ENCODE measurements around the gene EARS2.
"Not testable (repeated sequence)": the region's sequence is repeated elsewhere in the genome, so short reads cannot be mapped to it uniquely, and the experiment has no call there.

The EARS2 gene

DNA sequence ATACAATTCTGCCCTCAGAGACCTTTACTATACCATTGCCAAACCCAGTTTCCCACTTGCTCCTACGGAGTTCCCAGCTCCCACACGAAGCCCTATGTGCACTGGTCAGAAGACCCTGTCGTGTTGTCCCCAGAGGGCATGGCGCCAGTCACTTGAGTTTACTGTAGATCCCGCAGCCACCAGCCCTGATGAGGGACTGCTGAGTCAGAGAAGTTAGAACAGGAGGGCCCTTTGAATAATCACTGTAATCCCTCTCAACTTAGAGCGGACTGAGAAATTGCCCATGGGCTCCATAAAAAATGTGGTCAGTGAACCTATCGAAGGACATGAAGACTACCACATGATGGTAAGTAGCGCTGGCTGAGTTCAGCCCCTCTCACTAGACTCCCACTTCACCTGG lies 9.6 kb upstream of the EARS2 start:
- no peak for DNase-seq

DNA sequence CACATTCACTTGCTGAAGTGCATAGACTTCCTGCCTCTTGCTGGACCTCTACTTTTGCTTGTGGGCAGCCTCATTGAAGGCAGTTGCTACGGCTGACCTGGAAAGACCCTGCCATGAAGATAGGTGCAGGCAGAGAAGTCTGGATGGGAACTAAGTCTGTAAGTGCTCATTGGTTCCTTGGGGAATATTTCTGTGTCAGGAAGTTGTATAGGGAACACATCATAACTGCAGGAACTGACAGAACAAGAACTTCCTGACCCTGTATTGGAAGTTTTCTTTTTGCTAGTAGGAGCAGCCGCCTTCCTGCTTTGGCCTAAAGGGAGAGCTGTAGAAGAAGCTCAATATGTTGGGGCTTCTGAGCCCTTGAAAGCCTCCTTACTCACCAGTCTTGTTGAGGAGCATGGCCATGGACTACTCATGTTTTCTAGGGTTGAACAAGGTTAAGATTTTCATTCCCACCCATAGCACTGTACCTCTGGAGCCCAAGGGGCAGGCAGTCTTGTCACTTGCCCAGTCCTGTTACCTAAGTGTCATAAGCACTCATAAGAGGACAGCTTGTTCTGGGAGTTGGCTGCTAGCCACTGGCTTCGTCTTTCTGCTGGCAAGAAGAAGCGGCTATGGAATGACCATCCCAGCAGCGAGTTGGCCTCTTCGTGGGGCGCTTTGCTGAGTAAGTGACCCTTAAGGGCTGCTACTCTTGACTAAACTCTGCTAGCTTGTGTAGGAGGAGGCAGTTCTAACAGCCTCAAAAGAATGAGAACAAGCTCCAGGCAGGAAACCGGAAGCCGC lies 7.6 kb upstream of the EARS2 start:
- DNase-seq = no peak

DNA sequence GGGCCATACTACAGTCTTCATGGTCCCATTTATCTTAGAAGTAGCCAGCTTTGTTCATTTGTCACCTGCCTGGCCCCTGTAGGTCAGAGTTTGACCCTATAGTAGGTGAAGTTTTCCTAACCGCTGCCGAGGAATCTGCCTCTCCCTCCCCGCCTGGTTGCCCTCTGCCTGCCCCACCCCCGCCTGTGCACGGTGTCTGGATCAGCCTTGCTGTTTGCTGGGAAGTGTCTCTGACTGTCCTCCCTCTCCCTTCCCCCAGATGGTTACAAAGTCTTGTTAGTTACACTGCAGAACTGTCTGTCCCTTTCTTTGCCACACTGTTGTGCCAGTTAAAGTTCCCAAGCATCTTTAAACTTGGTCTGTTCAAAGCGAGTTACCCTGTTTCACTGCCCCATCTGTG lies 6.0 kb upstream of the EARS2 start:
- DNase-seq = no peak

DNA sequence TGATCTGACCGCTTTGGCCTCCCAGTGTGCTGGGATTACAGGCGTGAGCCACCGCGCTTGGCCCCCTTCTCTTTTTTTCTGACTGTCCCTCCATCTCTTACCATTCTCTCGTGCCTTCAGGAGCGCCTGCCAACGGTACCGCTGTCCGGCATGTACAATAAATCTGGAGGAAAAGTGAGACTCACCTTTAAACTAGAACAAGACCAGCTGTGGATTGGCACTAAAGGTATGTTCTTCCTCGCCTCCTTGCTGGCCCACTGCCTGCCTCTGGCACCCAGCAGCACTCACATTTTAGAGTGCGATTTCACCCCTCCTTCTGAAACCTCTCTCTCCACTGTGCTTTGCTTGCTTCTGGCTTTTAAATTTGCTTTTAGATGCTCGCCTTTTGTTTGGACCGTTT lies 5.4 kb upstream of the EARS2 start:
- DNase-seq = no peak

DNA sequence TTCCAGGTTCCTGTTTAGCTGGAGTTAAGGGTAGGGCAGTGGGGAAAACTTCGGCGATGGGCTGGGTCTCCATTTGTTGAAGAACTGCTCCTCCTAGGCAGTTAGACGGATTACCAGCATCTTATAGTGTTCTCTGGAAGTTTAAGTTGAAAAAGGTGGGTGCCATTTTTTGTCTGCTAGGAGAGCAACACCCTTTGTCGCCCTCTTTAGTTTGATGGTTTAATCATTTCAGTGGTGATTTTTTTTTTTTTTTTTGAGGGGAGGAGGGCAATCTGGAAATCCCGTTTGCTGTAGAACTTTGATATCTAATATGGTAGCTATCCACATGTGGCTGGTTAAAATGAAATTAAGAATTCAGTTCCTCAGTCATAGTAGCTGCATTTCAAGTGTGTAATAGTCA lies 4.4 kb upstream of the EARS2 start:
- DNase-seq = no peak

DNA sequence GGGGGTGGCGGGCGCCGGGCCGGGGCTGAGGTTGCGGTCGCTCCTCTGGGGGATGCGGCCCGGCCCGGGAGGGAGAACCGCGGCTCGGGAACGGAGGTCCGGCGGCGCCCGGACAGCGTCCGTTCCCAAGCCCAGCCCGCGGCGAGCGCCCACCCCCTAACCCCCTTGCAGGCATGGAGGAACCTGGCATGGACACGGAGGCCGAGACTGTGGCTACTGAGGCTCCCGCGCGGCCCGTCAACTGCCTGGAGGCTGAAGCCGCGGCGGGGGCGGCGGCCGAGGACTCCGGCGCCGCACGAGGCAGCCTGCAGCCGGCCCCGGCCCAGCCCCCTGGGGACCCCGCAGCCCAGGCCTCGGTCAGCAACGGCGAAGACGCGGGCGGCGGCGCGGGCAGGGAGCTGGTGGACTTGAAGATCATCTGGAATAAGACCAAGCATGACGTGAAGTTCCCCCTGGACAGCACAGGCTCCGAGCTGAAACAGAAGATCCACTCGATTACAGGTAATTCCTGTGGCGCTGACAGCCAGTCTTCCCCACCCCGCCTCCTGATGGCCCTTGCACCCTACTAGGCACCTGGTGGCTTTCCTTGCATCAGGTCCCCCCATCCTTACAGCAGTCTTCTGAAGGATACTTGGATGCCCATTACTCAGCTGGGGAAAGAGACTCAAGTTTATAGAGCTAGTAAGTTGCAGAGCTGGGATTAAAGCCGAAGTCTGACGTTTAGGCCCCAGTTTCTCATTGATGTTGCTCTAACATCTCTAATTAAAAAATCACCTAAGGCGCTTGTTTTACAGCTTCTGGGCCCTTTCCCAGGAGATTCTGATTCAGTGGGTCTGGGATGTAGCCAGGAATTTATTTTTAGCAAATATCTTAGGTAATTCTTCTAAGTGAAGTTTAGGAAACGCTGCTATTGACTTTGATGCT lies 891 bp upstream of the EARS2 start:
- no peak for DNase-seq

DNA sequence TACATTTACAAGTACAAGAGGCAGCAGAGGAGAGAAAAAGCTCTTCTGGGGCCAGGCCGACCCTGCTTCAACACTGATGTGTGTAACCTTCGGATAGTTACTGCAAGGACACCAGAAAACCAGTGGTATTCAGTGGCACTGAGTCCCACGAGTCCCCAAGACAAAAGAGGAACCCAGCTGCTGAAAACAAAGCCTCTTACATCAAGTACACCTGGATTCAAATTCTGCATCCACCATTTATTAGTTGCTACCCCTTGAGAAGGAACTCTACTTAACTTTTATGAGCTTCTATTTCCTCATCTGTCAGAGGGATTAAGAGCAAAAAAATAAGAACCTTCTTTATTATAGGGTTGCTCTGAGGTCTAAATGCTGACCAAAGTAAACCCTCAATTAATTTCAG lies 2.6 kb downstream of the EARS2 start:
- no peak for DNase-seq

DNA sequence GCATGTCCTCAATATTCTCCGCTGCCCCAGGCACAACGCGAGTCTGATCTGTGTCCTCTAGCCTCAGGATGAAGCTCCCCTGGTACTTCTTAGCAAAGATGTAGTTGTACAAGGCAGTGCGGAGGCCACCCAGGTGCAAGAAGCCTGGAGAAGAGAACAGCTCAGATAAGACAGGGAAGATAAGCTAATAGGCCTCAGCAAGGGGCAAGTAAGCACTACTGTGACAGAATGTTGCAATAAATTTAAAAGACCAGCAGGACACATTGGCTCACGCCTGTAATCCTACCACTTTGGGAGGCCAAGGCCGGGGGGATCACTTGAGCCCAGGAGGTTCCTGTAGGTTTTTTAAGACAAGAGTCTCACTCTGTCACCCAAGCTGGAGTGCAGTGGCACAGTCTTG lies 5.0 kb downstream of the EARS2 start:
- DNase-seq = no peak

DNA sequence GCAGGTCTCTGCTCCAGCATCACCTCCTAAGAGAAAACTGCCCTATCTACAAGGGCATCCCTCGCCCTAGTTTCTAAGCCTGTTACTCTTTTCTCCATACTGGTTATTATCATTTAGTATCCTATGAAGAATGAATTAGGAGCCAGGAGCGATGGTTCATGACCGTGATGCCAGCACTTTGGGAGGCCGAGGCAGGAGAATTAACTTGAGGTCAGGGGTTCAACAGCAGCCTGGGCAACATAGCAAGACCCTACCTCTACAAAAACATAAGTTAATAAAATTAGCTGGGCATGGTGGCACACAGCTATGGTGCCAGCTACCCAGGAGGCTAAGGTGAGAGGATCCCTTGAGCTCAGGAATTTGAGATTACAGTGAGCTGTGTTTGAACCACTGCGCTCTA lies 7.2 kb downstream of the EARS2 start:
- no peak for DNase-seq

DNA sequence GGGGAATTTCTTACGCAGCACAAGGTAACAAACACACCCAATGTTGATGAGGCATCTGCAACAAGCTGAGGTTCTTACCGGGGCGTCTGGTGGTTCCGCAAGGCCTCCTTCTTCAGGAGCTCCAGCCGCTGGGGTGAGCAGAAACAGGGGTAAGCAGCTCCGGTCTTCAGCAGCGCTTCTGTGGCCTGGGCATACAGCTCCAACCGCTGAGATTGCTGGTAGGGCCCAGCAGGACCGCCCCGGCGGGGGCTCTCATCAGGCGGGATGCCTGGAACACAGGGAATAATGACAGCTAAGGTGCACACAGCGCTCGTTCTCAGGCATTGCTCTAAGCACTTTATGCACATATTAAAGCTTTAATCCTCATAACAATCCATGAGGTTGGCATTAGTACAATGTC lies 12.7 kb downstream of the EARS2 start:
- no peak for DNase-seq

DNA sequence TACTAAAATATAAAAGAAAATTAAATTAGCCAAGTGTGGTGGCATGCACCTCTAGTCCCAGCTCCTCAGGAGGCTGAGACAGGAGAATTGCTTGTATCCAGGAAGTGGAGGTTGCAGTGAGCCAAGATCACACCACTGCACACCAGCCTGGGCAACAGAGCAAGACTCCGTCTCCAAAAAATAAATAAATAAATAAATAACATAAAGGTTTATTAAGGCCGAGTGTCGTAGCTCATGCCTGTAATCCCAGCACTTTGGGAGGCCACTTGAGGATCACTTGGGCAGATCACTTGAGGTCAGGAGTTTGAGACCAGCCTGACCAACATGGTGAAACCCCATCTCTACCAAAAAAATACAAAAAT lies 16.4 kb downstream of the EARS2 start:
- not testable (repeated sequence) for DNase-seq

DNA sequence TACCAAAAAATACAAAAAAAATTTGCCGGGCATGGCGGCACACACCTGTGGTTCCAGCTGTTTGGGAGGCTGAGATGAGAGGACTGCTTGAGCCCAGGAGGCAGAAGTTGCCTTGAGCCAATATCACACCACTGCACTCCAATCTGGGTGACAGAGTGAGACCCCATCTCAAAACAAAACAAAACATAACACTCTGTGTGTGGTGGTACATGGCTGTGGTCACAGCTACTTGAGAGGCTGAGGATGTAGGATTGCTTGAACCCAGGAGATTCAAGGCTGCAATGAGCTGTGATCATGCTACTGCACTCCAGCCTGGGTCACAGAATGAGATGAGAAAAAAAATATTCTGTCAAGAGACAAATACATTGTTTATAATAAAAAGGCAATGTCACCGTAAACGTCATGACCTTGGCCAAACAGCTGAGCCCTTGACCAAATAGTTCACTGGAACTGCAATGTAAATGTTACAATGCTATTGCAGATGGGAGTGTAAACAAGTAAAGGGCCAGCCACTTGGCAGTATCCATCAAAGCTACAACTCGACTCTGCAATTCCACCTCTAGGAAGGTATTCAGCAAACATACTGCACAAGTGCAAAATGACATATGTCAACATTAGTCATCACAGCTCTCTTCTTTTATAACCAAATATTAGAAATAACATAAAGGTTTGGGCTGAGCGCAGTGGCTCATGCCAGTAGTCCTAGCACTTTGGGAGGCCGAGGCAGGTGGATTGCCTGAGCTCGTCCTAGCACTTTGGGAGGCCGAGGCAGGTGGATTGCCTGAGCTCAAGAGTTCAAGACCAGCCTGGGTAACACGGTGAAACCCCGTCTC lies 16.9 kb downstream of the EARS2 start:
- no peak for DNase-seq

DNA sequence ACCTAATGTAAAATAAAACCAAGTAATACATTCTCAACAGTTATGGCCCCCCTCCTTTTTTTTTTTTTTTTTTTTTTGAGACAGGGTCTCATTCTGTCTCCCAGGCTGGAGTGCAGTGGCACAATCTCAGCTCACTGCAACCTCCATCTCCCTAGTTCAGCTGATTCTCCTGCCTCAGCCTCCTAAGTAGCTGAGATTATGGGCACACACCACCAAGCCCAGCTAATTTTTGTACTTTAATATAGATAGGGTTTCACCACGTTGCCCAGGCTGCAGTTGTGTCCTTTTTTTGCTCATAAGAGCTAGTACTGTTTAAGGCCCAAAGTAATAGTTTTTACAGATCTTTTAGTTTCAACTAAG lies 18.3 kb downstream of the EARS2 start:
- no peak for DNase-seq

DNA sequence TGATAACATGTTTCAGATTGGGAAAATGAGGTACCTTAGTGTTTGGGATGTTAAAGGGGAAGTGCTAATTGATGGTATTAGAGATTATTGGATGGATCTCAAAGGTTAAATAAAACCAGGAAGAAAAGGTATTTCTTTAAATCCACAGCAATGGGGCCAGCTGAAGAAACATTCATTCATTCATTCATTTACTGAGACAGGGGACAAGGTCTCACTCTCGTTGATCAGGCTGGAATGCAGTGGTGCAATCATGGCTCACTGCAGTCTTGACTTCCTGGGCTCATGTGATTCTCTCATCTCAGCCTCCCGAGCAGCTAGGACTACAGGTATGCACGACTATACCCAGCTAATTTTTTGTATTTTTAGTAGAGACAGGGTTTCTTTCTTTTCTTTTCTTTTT lies 19.8 kb downstream of the EARS2 start:
- DNase-seq = no peak

DNA sequence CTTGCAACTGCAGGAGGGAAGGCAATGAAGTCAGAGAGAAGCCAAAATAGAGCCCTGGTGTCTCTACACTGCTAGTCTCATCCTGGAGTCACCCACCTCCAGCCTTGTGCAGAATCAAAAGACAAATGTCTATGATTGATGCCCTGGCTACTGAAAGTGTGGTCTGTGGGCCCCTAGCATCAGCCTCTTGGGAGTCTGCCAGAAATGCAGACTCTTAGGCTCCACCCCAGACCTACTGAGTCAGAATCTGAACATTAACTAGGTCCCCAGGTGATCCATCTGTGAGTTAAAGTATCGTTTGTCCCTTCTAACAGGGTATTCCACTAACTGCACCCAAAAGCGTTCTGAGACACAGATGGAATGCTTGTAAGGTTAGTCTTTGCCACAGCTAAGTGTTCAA lies 21.2 kb downstream of the EARS2 start:
- DNase-seq = no peak

DNA sequence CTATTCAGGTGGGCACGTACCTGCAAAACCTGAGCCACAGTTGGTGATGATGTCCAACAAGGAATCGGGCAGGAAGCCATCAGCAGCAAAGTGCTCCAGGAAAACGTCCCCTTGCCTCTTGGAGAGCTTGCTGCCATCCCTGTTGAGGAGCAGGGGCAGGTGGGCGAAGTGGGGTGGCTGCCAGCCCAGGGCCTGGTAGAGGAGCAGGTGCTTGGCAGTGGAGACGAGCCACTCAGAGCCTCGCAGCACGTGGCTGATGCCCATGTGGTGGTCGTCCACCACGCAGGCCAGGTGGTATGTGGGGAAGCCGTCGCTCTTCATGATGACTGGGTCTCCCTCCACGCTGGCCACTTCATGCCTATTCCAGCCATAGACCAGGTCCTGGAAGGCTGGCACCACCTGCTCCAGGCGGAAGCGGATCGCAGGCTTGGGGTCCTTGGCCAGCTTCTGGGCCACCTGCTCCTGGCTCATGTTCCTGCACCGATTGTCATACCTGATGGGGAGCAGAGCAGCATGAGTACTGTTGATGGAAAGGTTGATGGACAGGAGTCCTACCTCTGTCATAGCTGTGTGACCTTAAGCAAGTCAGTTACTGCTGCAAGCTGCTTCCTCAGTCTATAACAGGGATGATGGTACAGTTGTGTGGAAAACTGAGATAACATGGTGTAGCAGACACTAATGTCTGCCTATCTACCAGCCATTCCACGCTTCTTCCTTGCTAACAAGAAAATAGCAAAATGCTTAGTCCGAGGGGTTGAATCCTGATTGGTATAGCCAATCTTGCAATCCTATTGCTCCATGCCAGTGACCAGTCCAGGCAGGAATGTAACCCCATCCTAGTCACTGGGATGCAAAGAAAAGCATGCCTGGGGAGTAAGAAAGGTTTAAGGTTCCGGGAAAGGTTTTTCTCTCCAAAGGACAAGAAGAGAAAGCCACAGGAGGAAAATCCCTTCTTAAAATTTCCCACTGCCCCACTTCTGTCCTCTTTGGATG lies 22.0 kb downstream of the EARS2 start:
- DNase-seq = no peak

DNA sequence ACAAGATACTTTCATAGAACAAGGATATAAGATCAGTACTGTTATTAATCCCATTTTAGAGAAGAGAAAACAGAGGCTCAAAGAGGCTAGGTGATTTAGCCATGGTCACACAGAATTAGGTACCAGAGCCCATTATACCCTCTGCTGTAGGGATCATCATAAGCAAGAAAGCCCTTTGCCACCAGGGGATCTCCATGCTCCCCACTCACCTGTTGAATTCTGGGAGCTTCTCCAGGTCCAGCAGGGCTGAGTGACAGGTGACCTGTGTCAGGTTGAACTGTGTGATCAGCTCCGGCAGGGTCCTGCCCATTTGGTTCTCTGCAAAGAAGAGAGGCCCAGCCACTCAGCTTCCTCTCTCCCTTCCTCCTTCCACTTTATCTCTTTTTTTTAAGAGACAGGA lies 24.7 kb downstream of the EARS2 start:
- DNase-seq = no peak

DNA sequence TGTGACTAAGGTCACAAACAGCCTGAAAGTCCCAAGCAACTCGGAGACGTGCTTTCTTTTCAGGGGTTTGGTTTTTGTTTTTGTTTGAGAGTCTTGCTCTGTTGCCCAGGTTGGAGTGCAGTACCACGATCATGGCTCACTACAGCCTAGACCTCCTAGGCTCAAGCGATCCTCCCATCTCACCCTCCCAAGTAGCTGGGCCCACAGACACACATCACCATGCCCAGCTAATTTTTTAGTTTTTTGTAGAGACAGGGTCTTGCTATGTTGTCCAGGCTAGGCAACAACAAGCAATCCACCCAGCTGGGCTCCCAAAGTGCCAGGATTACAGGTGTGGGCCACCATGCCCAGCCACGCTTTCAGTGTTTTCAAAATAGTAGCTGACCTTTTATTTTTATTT lies 27.1 kb downstream of the EARS2 start:
- no peak for DNase-seq

DNA sequence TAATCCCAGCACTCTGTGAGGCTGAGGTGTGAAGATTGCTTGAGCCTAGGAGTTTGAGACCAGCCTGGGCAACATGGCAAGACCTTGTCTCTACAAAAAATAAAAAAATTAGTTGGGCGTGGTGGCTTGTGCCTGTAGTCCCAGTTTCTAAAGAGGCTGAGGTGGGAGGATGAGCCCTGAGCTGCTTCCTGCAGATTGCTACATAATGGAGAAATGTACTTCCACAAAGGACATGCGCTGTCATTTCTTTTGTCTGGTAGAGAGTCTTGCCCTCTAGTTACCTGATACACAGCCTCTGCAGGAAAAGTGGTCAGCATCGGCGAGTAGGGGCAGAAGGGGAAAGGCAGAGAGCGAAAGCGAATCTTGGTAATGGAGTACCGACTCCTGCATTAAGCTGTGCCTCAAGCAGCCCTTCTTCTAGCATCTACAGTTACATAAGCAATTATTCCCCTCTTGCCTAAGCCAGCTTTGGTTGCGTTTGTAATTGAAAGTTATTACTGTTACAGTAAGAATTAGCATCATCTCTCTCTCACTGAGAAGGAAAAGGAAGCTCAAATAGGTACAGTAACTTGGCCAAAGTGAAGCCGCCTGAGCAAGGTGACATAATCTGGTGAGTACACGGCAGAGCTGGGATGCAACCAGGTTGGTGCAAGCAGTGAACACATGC lies 28.4 kb downstream of the EARS2 start:
- no peak for DNase-seq

DNA sequence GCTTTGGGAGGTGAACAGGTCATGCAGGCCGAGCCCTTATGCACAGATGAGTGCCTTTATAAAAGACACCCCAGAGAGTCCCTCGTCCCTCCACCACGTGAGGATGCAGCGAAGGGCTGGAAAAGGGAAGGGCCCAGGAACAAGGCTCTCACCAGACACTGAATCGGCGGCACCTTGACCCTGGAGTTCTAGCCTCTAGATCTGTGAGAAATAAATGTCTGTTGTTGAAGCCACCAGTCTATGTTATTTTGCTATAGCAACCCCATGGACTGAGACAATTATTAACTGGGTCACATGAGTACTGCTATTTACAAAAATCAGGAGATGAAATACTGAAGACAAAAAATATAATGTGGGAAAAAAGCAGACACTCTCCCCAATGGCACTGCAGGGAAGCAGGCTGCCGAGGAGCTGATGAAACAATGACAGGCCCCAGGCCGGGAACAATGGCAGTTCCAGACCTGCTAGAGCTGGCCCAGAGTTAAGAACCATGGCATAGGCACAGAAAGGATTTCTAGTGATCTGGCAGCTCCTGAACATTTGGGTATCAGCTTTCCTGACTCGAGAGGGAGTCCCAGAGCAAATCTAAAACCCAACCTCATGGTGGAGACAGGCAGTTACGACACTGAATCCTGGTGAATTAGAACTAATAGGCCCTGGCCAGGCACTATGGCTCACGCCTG lies 29.0 kb downstream of the EARS2 start:
- DNase-seq = no peak

DNA sequence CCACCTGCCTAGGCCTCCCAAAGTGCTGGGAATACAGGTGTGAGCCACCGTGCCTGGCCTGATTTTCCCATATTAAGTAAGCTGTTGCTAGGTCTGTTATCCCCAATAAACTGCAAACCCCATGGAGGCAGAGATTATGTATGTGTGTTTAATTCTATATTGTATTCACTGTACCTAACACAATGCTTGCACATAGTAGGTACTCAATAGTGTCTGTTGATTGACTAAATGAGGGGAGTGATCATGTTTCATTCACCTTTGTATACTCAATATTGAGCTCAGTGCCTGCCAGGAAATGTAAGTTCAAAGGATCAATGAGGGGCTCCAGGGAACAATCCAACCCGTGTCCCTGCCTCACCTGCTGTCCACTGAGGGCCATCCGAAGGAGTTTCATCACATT lies 32.3 kb downstream of the EARS2 start:
- no peak for DNase-seq
